H1 (cell line): ENCODE measurements around the gene MLPH. TPM values are rescaled to one million over a fixed set of nuclear protein-coding genes. Genes with fewer than 3 reads are reported as not detected.

ENCODE experiments used
- CTCF ChIP-seq, 3 experiments: IDR thresholded peaks; 1 replicate in 2 of 3; 2 replicates in 1 of 3; pipeline versions ENCODE4 v1.5.1 to v1.6.1; 2011; ENCODE audit warnings: low read length in 3 of 3, mild to moderate bottlenecking in 3 of 3, inconsistent platforms in 2 of 3, low read depth in 1 of 3, moderate library complexity in 1 of 3; ENCODE audit not compliant: insufficient read depth in 1 of 3; ENCODE audit errors: control extremely low read depth in 1 of 3
- RBBP5 ChIP-seq: IDR thresholded peaks from 2 replicates; pipeline ENCODE4 v1.7.1; 2012; ENCODE audit warnings: low read depth, mild to moderate bottlenecking, inconsistent platforms, low read length, moderate library complexity, borderline replicate concordance
- SRF ChIP-seq: IDR thresholded peaks from 2 replicates; pipeline ENCODE4 v1.6.1; 2011; ENCODE audit warnings: mild to moderate bottlenecking, low read depth, low read length, moderate library complexity
- USF2 ChIP-seq: IDR thresholded peaks from 2 replicates; pipeline ENCODE4 v1.6.1; 2011; ENCODE audit warnings: low read length, improper control_type of control experiment
- polyA plus RNA-seq, 7 experiments: library from polyadenylated mRNA; depleted of rRNA in 3 of 7; stranded (reverse) in 5 of 7; unstranded in 2 of 7; fragments of >200 nt in 5 of 7; fragments of 200-250 nt in 2 of 7; gene quantifications; 1 replicate in 5 of 7; 2 replicates in 1 of 7; 4 replicates in 1 of 7; pipeline versions ENCODE4 v1.2.1 to v1.2.3, GENCODE V29; 2011 to 2013; ENCODE audit warnings: missing spikeins in 2 of 7, mixed read lengths in 2 of 7
- total RNA-seq: library from RNA; stranded (reverse); fragmentation: NEBNext Ultra II Directional; extraction: Animal tissue kit (Norgen Biotek cat#: 25700); gene quantifications from 2 replicates; pipeline ENCODE4 v1.2.1, GENCODE V29; 2021

The MLPH gene
- total and polyA plus RNA-seq, 2 of the 8 experiments (the other 6 are each of a cell fraction or from before 2014, with no cell fraction given): 12.7 to 17.0 TPM

- TF ChIP-seq CTCF (IDR thresholded peaks at IDR 0.05; ENCODE audit: control extremely low read depth in 1 of 3, insufficient read depth in 1 of 3, low read depth in 1 of 3, low read length in 3 of 3) (peak; percentile 86 to 96 (median 95)), RBBP5 (no peak), SRF (peak; percentile 43; the same call in 1 of the 2 replicates), USF2 (no peak)
- TF ChIP-seq, all 59 proteins: peak for 5
Observed at GRCh38 chr2:237471438-237472186, 15.4 kb upstream of the MLPH start (continued).
